ENCODE measurements around the gene CTAG1B.
"Not testable (repeated sequence)": the region's sequence is repeated elsewhere in the genome, so short reads cannot be mapped to it uniquely, and the experiment has no call there.

CTAG1B gene

GRCh38 chrX:154620767-154621414 lies 1.8 kb upstream of the CTAG1B start:
- DNase-seq, result not testable (repeated sequence)

- not testable (repeated sequence) for DNase-seq
Measured at GRCh38 chrX:154613586-154613985, 5.5 kb downstream of the CTAG1B start.

DNA sequence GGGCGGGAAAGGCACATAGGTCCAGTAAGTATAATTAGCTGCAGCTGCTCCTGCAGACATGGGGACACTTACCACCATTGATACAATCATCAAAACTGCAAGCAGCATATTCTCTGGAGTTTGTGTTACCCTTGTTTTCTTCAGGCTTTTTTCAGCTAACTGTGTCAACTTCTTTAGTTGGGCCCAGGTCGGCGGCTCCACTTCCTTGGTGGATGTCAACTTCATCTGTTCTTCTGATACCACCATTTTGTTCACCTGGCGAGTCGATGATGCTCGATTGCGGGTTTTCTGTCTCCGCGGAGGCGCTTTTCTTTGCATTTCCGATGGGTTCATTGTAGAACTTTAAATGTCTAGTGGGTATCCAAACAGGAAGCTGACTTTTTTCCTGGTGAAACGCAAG lies 7.9 kb downstream of the CTAG1B start:
- DNase-seq, result not testable (repeated sequence)

GRCh38 chrX:154608823-154609222 lies 10.3 kb downstream of the CTAG1B start:
- DNase-seq, result not testable (repeated sequence)

DNA sequence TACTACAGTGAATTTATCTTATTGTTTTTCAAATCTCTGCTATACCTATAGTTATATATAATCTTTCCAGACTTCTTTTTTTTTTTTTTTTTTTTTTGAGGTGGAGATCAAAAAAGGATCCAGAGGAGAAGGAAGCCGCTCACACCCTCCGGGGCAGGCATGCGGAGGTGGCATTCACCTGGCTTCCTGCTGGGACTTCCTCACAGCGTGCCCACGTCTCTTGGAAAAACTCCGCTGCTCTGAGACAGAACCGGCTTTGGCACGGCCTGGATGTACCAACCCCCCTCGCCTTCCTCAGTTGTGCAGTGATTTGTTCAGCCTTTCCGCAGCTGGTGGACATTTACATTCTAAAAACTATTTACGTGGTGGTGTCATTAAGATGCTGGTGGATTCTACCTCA lies 11.1 kb downstream of the CTAG1B start:
- not testable (repeated sequence) for DNase-seq

DNA sequence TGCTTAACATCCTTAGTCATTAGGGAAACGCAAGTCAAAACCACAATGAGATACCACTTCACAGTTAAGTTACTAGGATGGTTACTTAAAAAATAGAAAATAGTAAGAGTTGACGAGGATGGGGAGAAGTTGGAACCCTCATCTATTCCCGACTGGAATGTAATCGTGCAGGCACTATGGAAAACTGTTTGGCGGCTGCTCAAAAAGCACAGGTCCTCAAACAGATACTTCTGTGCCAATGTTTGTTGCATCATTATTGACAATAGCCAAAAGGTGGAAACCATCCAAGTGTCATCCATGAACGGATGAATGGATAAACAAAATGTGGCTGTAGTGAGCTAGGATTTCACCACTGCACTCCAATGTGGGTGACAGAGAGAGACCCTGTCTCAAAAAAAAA lies 11.7 kb downstream of the CTAG1B start:
- no peak for DNase-seq

DNA sequence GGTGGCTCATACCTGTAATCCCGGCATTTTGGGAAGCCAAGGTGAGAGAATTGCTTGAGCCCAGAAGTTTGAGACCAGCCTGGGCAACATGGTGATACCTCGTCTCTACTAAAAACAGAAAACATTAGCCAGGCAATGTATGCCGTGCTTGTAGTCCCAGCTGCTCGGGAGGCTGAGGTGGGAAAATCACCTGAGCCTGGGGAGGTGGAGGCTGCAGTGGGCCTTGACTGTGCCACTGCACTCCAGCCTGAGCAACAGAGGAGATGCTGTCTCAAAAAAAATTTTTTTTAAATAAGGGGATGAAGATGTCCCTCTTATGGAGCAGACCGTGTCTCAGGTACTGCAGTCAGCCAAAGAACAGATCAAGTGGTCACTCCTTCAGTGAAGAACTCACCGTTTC lies 13.5 kb downstream of the CTAG1B start:
- no peak for DNase-seq

DNA sequence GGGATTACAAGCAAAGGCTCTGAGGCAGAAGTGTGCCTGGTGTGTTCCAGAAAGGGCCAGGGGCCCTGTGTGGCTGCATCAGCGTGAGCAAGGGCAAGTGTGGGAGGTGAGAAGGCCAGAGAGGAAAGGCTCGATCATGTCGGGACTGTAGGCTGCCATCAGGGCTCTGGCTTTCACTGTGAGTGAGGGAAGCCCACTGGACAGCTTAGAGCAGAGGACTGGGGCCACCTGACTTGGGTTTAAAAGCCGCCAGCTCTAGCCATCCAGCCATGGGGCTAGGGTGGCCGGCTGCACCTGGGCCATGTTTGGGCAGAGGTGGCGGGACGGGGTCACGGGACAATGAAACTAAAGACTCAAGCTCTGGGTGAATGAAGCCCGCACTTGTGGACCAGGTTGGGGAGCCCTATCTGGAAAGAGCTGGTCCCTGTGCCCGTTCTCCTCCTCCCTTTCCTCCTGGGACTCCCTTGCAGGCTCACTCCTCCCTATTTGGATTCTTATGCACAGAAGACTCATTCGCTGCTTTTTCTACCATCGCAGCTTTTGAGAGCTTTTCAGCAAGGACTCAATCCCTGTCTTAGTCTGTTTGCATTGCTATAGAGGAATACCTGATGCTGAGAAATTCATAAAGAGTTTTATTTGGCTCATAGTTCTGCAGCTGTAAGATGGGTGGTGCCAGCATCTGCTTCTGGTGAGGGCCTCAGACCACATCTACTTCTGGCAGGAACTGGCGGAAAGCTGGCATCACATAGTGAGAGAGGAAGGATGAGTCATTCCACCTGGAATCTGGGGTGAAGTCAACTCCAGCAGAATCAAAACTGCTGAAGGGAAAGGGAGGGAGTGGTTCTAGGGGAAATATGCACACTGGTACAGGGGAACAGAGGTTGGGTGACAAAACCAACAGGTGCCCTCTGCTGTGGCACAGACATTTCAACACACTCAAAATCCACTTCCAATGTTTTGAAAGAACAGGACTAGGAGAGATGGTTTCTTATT lies 15.3 kb downstream of the CTAG1B start:
- DNase-seq, result no peak

DNA sequence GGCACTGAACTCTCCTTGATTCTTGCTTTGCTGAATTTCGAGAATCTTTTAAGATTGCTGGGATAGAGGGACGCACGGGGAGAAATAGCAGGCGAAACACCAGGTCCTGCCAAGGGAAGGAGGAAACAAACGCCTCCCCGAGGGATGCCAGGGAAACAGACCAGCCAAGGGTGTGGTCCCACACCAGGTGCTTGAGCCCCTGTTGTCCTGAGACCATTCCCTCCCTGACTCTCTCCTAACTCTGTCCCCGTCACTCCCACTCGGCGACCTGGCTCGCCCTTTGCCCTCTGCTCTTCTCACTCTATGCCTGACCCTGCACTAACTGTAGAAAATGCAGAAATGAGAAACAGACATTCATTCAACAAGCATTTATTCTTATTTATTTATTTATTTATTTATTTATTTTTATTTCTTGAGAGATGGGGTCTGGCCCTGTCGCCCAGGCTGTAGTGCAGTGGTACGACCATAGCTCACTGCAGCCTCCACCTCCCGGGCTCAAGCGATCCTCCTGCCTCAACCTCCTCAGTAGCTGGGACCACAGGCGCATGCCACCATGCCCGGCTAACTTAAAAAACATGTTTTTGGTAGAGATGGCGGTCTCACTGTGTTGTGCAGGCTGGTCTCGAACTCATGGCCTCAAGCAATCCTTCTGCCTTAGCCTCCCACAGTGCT lies 16.2 kb downstream of the CTAG1B start:
- no peak for DNase-seq

GRCh38 chrX:154602226-154602625 lies 16.9 kb downstream of the CTAG1B start:
- DNase-seq, result no peak

GRCh38 chrX:154600759-154601374 lies 18.2 kb downstream of the CTAG1B start:
- no peak for DNase-seq

DNA sequence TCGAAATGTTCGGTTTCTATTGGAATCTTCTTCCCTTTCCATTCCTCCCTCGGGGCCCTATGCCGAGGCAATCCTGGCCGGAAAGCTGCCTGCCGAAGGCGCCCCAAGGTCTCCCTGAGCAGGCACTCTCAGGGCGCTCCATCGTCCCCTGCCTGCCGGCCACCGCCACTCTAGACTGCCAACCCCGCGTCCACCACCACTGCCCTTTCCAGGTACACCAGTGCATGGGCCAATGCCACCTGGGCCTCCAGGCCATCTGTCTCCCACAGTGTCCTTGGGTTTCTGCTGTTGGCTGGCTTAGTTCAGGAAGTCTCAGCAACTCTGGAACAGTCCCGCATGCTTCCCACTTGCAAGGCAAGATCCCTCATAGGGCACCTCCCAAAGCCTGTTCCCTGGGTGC lies 19.6 kb downstream of the CTAG1B start:
- no peak for DNase-seq

DNA sequence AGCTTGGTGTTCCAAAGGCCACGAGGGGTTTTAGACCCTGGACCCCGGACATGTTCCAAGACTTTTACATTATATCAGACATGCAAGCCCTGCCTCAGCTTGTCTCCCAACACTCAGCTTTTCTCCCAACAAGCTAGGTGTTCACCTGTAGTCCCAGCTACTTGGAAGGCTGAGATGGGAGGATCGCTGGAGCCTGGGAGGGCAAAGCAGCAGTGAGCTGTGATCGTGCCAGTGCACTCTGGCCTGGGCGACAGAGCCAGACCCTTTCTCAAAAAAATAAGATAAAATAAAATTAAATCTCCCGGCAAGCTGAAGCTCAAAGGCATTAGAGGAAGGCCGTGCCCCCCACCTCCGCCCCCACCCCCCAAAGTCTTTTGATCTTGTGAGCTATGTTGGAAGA lies 20.4 kb downstream of the CTAG1B start:
- DNase-seq, result no peak

DNA sequence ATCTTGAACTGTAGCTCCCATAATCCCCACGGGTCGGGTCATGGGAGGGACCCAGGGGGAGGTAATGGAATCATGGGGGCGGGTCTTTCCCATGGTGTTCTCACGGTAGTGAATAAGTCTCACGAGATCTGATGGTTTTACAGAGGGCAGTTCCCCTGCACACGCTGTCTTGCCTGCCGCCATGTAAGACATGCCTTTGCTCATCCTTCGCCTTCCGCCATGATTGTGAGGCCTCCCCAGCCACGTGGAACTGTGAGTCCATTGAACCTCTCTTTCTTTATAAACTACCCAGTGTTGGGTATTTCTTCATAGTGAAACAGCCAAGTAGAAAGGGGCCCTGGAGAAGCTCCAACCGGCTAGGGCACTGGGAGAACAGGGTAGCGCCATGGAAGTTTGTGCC lies 21.9 kb downstream of the CTAG1B start:
- DNase-seq, result no peak

DNA sequence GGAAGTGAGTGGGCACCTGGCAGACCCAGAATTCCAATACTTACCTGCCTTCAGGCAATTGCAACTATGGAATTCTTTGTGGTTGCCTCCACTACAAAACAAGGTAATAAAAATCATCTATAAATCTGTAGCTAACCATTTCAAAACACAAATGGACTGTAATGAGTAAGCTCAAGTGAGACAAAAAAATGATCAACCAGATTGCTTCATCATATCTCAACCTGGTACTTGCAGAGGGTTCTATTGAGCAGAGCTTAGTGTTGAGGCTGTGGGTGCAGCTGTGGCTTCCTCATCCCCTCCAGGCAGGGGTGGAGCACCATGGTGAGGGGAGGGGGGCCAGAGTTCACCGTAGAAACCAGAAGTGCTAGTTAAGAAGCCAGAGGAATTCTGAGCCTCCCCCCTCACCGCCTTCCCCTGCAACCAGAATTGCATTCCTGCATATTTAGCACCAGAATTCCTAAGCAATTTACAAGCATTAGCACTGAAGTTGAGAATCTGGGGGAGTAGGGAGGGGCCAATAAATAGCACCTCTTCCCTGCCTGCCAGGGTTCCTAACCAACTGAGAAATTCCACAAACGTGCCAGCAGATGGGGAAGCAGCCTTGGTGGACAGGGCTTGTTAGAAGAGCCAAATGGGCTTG lies 22.7 kb downstream of the CTAG1B start:
- DNase-seq, result no peak

DNA sequence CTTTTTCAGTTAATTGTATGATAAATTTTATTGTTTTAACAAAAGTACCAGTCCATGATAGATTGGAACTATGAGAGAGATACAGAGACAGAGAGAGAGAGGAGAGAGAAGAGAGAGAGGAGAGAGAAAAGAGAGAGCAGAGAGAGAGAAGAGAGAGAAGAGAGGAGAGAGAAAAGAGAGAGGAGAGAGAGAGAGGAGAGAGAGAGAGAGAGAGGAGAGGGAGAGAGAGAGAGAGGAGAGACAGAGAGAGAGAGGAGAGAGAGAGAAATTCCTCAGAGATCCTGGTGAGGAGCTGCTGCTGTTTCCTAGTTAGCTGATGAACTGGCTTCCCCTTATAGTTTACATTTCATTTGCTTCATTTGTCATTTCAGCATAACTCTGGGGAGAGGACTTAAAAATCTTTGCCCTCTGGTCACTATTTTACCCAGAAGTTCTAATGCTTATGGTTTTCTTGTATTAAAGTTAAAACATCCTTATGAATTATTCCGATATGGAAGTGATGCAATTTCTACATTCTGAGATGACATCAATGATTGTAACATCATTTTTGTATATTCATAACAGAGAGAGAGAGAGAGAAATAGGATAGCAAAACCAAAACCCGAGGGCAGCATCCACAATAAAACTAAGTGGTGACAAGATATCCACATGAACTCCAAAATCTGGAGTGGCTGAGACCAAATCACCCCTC lies 23.4 kb downstream of the CTAG1B start:
- DNase-seq, result no peak

GRCh38 chrX:154594491-154594890 lies 24.6 kb downstream of the CTAG1B start:
- DNase-seq, result no peak

GRCh38 chrX:154593201-154593600 lies 25.9 kb downstream of the CTAG1B start:
- no peak for DNase-seq

- DNase-seq, result no peak
Measured at GRCh38 chrX:154592505-154592904, 26.6 kb downstream of the CTAG1B start.

- DNase-seq, result not testable (repeated sequence)
Measured at GRCh38 chrX:154590415-154590814, 28.7 kb downstream of the CTAG1B start.

DNA sequence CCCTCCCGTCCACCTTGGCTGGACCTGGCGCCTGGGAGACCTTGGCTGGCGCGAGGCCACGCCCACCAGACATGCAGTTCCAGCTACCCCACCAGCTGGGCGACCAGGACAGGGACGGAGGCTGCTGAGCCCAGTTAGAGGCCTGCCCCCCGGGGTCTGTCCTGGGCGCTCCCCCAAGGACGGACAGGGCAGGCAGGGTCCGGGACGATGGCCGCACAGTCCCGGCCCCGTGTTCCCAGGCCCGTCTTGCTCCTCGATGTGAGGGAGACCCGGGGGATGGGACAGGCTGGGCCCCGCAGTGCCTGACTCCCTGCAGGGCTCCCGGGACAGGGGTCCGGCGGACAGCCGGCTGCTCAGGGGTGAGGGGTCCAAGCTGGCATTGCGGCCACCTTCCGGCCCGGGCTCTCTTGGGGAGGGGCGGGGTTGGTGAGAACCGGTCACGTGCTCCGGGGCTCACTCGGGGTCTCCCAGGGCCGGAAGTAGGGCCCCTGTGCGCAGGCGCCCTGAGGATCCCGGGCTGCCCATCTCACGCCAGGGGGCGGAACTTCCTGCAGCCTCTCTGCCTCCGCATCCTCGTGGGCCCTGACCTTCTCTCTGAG lies 34.4 kb downstream of the CTAG1B start, which contains the start of gene CTAG1A:
TSS of gene CTAG1A (plus strand) at position 549 of the 599 bp plus-strand sequence. CDS start 74 bp downstream, outside the sequence.
- DNase-seq, result not testable (repeated sequence)
